ENCODE data around the gene GARIN1A. TPM values are rescaled to one million over a fixed set of nuclear protein-coding genes. Genes with fewer than 3 reads are reported as not detected.
"Not testable (repeated sequence)": the region's sequence is repeated elsewhere in the genome, so short reads cannot be mapped to it uniquely, and the experiment has no call there.

Gene GARIN1A
- 0.57 and 0.78 TPM in 2 replicates for total RNA-seq (2021)
- Bru-seq, nascent RNA: percentile 43 among the genes with signal in this experiment
- percentile 51 among the genes with signal in this experiment for BruChase-seq, experiment 1, labeled RNA remaining after a 2-hour chase
- BruChase-seq, experiment 2, labeled RNA remaining after a 6-hour chase: percentile 72 among the genes with signal in this experiment
- long read RNA-seq: 0 reads

GRCh38 chr7:128671992-128672391 is at the start of gene GARIN1A:
Gene GARIN1A (plus strand): TSS chr7:128672292. CDS start chr7:128672398, 106 bp downstream.
- CTCF ChIA-PET: interaction anchor here (0.6 kb wide), 1 partner anchor 54 kb away, joined by 4 read pairs; no protein-coding TSS in a partner anchor
- POLR2A ChIA-PET (ENCODE audit: unreplicated experiment): no interaction called here
- Histone ChIP-seq H3F3A (ENCODE audit: insufficient read depth, low read depth) (peaks cover 5% of the 10 kb centered on the region; the same call in 1 of the 2 replicates), H3K27ac (no peak within 1 kb of the TSS), H3K36me3 (ENCODE audit: low read depth) (no peaks in the 10 kb centered on the region), H4K20me1 (ENCODE audit: insufficient read depth) (no peaks in the 10 kb centered on the region), H3K9me3 (ENCODE audit: insufficient read depth, low read depth) (no peaks in the 10 kb centered on the region), H3K4me3 (no peak within 1 kb of the TSS), H3K9me2 (ENCODE audit: insufficient read depth) (no peaks in the 10 kb centered on the region), H3K79me2 (ENCODE audit: low read depth) (no peaks in the 10 kb centered on the region), H3K27me3 (ENCODE audit: insufficient read depth, low read depth) (no peaks in the 10 kb centered on the region), H3K4me2 (no peak within 1 kb of the TSS), H2AFZ (no peak within 1 kb of the TSS), H3K4me1 (replicated peaks; ENCODE audit: insufficient read depth) (no peaks in the 10 kb centered on the region)
- DNase-seq: no peak
- TF ChIP-seq CTCF (conservative IDR thresholded peaks at IDR 0.05) (no peak), EZH2 (IDR thresholded peaks at IDR 0.05; ENCODE audit: low read depth) (no peak)
- BruUV-seq (replicated peaks): no TSS peak
- intact Hi-C loops (cut with micrococcal nuclease; ENCODE audit: unreplicated experiment): no loop called here

GRCh38 chr7:128627124-128627523 is 45.0 kb upstream of the GARIN1A start:
- H3K36me3 ChIP-seq (ENCODE audit: low read depth): not testable (repeated sequence)

GRCh38 chr7:128633915-128634314 is 38.2 kb upstream of the GARIN1A start:
- H3K27me3 ChIP-seq (ENCODE audit: insufficient read depth, low read depth); H3F3A ChIP-seq (ENCODE audit: insufficient read depth, low read depth); intact Hi-C loops (cut with micrococcal nuclease; ENCODE audit: unreplicated experiment); H3K4me2 ChIP-seq; H3K9me2 ChIP-seq (ENCODE audit: insufficient read depth); H3K79me2 ChIP-seq (ENCODE audit: low read depth); H3K27ac ChIP-seq; CTCF ChIA-PET; H3K4me3 ChIP-seq; DNase-seq; H4K20me1 ChIP-seq (ENCODE audit: insufficient read depth); H3K36me3 ChIP-seq (ENCODE audit: low read depth); H2AFZ ChIP-seq; H3K9me3 ChIP-seq (ENCODE audit: insufficient read depth, low read depth); H3K4me1 ChIP-seq (replicated peaks; ENCODE audit: insufficient read depth): not testable (repeated sequence)
- POLR2A ChIA-PET (ENCODE audit: unreplicated experiment): interaction anchor here (0.6 kb wide), 1 partner anchor 580 kb away, joined by 3 read pairs; no protein-coding TSS in a partner anchor
- TSS peak; percentile 4 for BruUV-seq (replicated peaks)

More at GRCh38 chr7:128627124-128627523, 45.0 kb upstream of the GARIN1A start:
- POLR2A ChIA-PET (ENCODE audit: unreplicated experiment); H3K4me1 ChIP-seq (replicated peaks; ENCODE audit: insufficient read depth); CTCF ChIA-PET; H3K27ac ChIP-seq; H3K79me2 ChIP-seq (ENCODE audit: low read depth); H3K9me2 ChIP-seq (ENCODE audit: insufficient read depth); H3K9me3 ChIP-seq (ENCODE audit: insufficient read depth, low read depth); DNase-seq; intact Hi-C loops (cut with micrococcal nuclease; ENCODE audit: unreplicated experiment); H4K20me1 ChIP-seq (ENCODE audit: insufficient read depth); H3K4me2 ChIP-seq; H3K4me3 ChIP-seq; H3K27me3 ChIP-seq (ENCODE audit: insufficient read depth, low read depth); H2AFZ ChIP-seq; BruUV-seq (replicated peaks); H3F3A ChIP-seq (ENCODE audit: insufficient read depth, low read depth): not testable (repeated sequence)

- H3K27me3 ChIP-seq (ENCODE audit: insufficient read depth, low read depth); H3K9me3 ChIP-seq (ENCODE audit: insufficient read depth, low read depth); H3K9me2 ChIP-seq (ENCODE audit: insufficient read depth); H3K4me2 ChIP-seq; H3F3A ChIP-seq (ENCODE audit: insufficient read depth, low read depth); H3K4me1 ChIP-seq (replicated peaks; ENCODE audit: insufficient read depth); intact Hi-C loops (cut with micrococcal nuclease; ENCODE audit: unreplicated experiment); DNase-seq; POLR2A ChIA-PET (ENCODE audit: unreplicated experiment); H3K27ac ChIP-seq; CTCF ChIA-PET; H3K4me3 ChIP-seq; H3K79me2 ChIP-seq (ENCODE audit: low read depth); H3K36me3 ChIP-seq (ENCODE audit: low read depth); BruUV-seq (replicated peaks); H2AFZ ChIP-seq; H4K20me1 ChIP-seq (ENCODE audit: insufficient read depth): not testable (repeated sequence)
These were observed 26.9 kb upstream of the GARIN1A start for GRCh38 chr7:128645206-128645605.

- H3K4me1 ChIP-seq (replicated peaks; ENCODE audit: insufficient read depth); H3F3A ChIP-seq (ENCODE audit: insufficient read depth, low read depth); H4K20me1 ChIP-seq (ENCODE audit: insufficient read depth); H3K36me3 ChIP-seq (ENCODE audit: low read depth); H3K27me3 ChIP-seq (ENCODE audit: insufficient read depth, low read depth); H3K4me2 ChIP-seq; H3K27ac ChIP-seq; H2AFZ ChIP-seq; CTCF ChIA-PET; BruUV-seq (replicated peaks); DNase-seq; H3K9me3 ChIP-seq (ENCODE audit: insufficient read depth, low read depth); POLR2A ChIA-PET (ENCODE audit: unreplicated experiment); H3K4me3 ChIP-seq; H3K9me2 ChIP-seq (ENCODE audit: insufficient read depth); H3K79me2 ChIP-seq (ENCODE audit: low read depth); intact Hi-C loops (cut with micrococcal nuclease; ENCODE audit: unreplicated experiment): not testable (repeated sequence)
These were observed 26.2 kb upstream of the GARIN1A start for GRCh38 chr7:128645844-128646243.

- H3K9me3 ChIP-seq (ENCODE audit: insufficient read depth, low read depth); H3K27ac ChIP-seq; CTCF ChIA-PET; H3K27me3 ChIP-seq (ENCODE audit: insufficient read depth, low read depth); POLR2A ChIA-PET (ENCODE audit: unreplicated experiment); H3K36me3 ChIP-seq (ENCODE audit: low read depth); intact Hi-C loops (cut with micrococcal nuclease; ENCODE audit: unreplicated experiment); H4K20me1 ChIP-seq (ENCODE audit: insufficient read depth); H2AFZ ChIP-seq; BruUV-seq (replicated peaks); DNase-seq; H3K4me3 ChIP-seq; H3F3A ChIP-seq (ENCODE audit: insufficient read depth, low read depth); H3K79me2 ChIP-seq (ENCODE audit: low read depth); H3K9me2 ChIP-seq (ENCODE audit: insufficient read depth); H3K4me2 ChIP-seq; H3K4me1 ChIP-seq (replicated peaks; ENCODE audit: insufficient read depth): not testable (repeated sequence)
These were observed 25.2 kb upstream of the GARIN1A start for GRCh38 chr7:128646877-128647276.

GRCh38 chr7:128651096-128651495 is 21.0 kb upstream of the GARIN1A start:
- POLR2A ChIA-PET (ENCODE audit: unreplicated experiment); DNase-seq; H3K27me3 ChIP-seq (ENCODE audit: insufficient read depth, low read depth); H3K9me2 ChIP-seq (ENCODE audit: insufficient read depth); H4K20me1 ChIP-seq (ENCODE audit: insufficient read depth); H3F3A ChIP-seq (ENCODE audit: insufficient read depth, low read depth); intact Hi-C loops (cut with micrococcal nuclease; ENCODE audit: unreplicated experiment); H3K27ac ChIP-seq; H3K9me3 ChIP-seq (ENCODE audit: insufficient read depth, low read depth); BruUV-seq (replicated peaks); H3K4me3 ChIP-seq; H3K4me1 ChIP-seq (replicated peaks; ENCODE audit: insufficient read depth); CTCF ChIA-PET; H2AFZ ChIP-seq; H3K36me3 ChIP-seq (ENCODE audit: low read depth); H3K4me2 ChIP-seq; H3K79me2 ChIP-seq (ENCODE audit: low read depth): not testable (repeated sequence)
